ENCODE measurements around the gene EXOC4. TPM values are rescaled to one million over a fixed set of nuclear protein-coding genes. Genes with fewer than 3 reads are reported as not detected.

Gene EXOC4
- total RNA-seq, 2 experiments from 2014 or later: 58.0 to 59.9 TPM

- ChIA-PET POLR2A (no interaction called here), CTCF (no interaction called here)
- Histone ChIP-seq H3K9me3 (ENCODE audit: control insufficient read depth in 1 of 2, insufficient read depth in 1 of 2, low read length in 2 of 2) (no peaks in the 10 kb centered on the region), H3K36me3 (ENCODE audit: insufficient read depth, low read length) (no peaks in the 10 kb centered on the region), H3K4me1 (ENCODE audit: insufficient read depth, low read length) (no peaks in the 10 kb centered on the region), H3K4me3 (ENCODE audit: low read length) (no peak overlapping the region), H3K27ac (ENCODE audit: low read depth in 1 of 2, low read length in 2 of 2) (no peak overlapping the region), H3K27me3 (ENCODE audit: control insufficient read depth in 1 of 2, insufficient read depth in 2 of 2, low read length in 2 of 2) (no peaks in the 10 kb centered on the region)
- Mint-ChIP-seq H3K9me3 (peaks cover 5% of the 10 kb centered on the region), H3K36me3 (ENCODE audit: low read depth) (peaks cover 29% of the 10 kb centered on the region), H3K27ac (no peak overlapping the region), H3K4me1 (ENCODE audit: low read depth) (no peaks in the 10 kb centered on the region), H3K27me3 (no peaks in the 10 kb centered on the region), H3K4me3 (no peak overlapping the region)
- DNase-seq (no peak), ATAC-seq (ENCODE audit: poor library complexity) (no peak)
- intact Hi-C loops (cut with DNase I, micrococcal nuclease): no loop called here
- TF ChIP-seq CTCF (IDR thresholded peaks at IDR 0.05): no peak
Measured at GRCh38 chr7:133564484-133564883, 311.6 kb downstream of the EXOC4 start.

GRCh38 chr7:133568544-133568943 is 315.7 kb downstream of the EXOC4 start:
- Mint-ChIP-seq H3K27ac (no peak overlapping the region), H3K4me3 (no peak overlapping the region), H3K4me1 (ENCODE audit: low read depth) (peaks cover 9% of the 10 kb centered on the region), H3K9me3 (peaks cover 5% of the 10 kb centered on the region), H3K27me3 (no peaks in the 10 kb centered on the region), H3K36me3 (ENCODE audit: low read depth) (peaks cover 21% of the 10 kb centered on the region)
- ATAC-seq (ENCODE audit: poor library complexity): no peak
- Histone ChIP-seq H3K36me3 (ENCODE audit: insufficient read depth, low read length) (no peaks in the 10 kb centered on the region), H3K27ac (ENCODE audit: low read depth in 1 of 2, low read length in 2 of 2) (no peak overlapping the region), H3K27me3 (ENCODE audit: control insufficient read depth in 1 of 2, insufficient read depth in 2 of 2, low read length in 2 of 2) (no peaks in the 10 kb centered on the region), H3K4me3 (ENCODE audit: low read length) (no peak overlapping the region), H3K4me1 (ENCODE audit: insufficient read depth, low read length) (no peaks in the 10 kb centered on the region), H3K9me3 (ENCODE audit: control insufficient read depth in 1 of 2, insufficient read depth in 1 of 2, low read length in 2 of 2) (no peaks in the 10 kb centered on the region)
- ChIA-PET POLR2A (no interaction called here), CTCF (no interaction called here)
- DNase-seq: no peak
- TF ChIP-seq CTCF (IDR thresholded peaks at IDR 0.05): no peak
- intact Hi-C loops (cut with DNase I, micrococcal nuclease): no loop called here

GRCh38 chr7:133570321-133570720 is 317.4 kb downstream of the EXOC4 start:
- H3K36me3 Mint-ChIP-seq (ENCODE audit: low read depth): peaks cover 10% of the 10 kb centered on the region
- no peaks in the 10 kb centered on the region for H3K36me3 ChIP-seq (ENCODE audit: insufficient read depth, low read length)
- H3K4me1 ChIP-seq (ENCODE audit: insufficient read depth, low read length): no peaks in the 10 kb centered on the region
- no peak overlapping the region for H3K4me3 ChIP-seq (ENCODE audit: low read length)
- no peak overlapping the region for H3K27ac Mint-ChIP-seq
- H3K27ac ChIP-seq (ENCODE audit: low read depth in 1 of 2, low read length in 2 of 2): no peak overlapping the region
- ChIA-PET POLR2A (no interaction called here), CTCF (no interaction called here)
- H3K27me3 ChIP-seq (ENCODE audit: control insufficient read depth in 1 of 2, insufficient read depth in 2 of 2, low read length in 2 of 2): no peaks in the 10 kb centered on the region
- peaks cover 5% of the 10 kb centered on the region for H3K9me3 Mint-ChIP-seq
- H3K4me3 Mint-ChIP-seq: no peak overlapping the region
- DNase-seq: no peak
- H3K4me1 Mint-ChIP-seq (ENCODE audit: low read depth): peaks cover 11% of the 10 kb centered on the region
- TF ChIP-seq CTCF (IDR thresholded peaks at IDR 0.05): no peak
- no peak for ATAC-seq (ENCODE audit: poor library complexity)
- no peaks in the 10 kb centered on the region for H3K9me3 ChIP-seq (ENCODE audit: control insufficient read depth in 1 of 2, insufficient read depth in 1 of 2, low read length in 2 of 2)
- no peaks in the 10 kb centered on the region for H3K27me3 Mint-ChIP-seq
- intact Hi-C loops (cut with DNase I, micrococcal nuclease): no loop called here
